ENCODE results near the gene ARID5B. TPM values are rescaled to one million over a fixed set of nuclear protein-coding genes. Genes with fewer than 3 reads are reported as not detected.

Gene ARID5B
- total and polyA plus RNA-seq, 2 donors (not counting 1 experiment from before 2014, with no cell fraction given): 22.4 to 237 TPM

- no peaks in the 10 kb centered on the region for H4K20me1 ChIP-seq (ENCODE audit: control insufficient read depth, insufficient read depth, low read length, poor library complexity, severe bottlenecking)
- peak overlapping the region; percentile 85 to 92 for H3K27ac ChIP-seq (ENCODE audit: low read length in 2 of 2)
- peak overlapping the region; percentile 85 for H3K4me3 Mint-ChIP-seq
- H3K4me1 Mint-ChIP-seq: peaks cover 95% of the 10 kb centered on the region
- intact Hi-C loops (cut with micrococcal nuclease): loop anchor here (1.0 to 10.0 kb wide), 8 partner anchors 11 to 765 kb away; no protein-coding TSS in a partner anchor
- CTCF ChIA-PET: interaction anchor here (0.9 to 3.7 kb wide), 16 partner anchors 10 to 299 kb away, joined by 3 to 40 read pairs (median 4); partner anchors contain the start of gene ARID5B
- peak overlapping the region in 4 of 5 experiments; percentile 39 to 60 (median 44) for H3K4me3 ChIP-seq (ENCODE audit: control extremely low read depth in 1 of 5, extremely low read depth in 1 of 5, insufficient read depth in 1 of 5, low read depth in 2 of 5, low read length in 4 of 5)
- POLR2A ChIA-PET: interaction anchor here (0.6 to 3.6 kb wide), 8 partner anchors 12 to 149 kb away, joined by 3 to 24 read pairs (median 5); partner anchors contain the start of gene ARID5B
- no peaks in the 10 kb centered on the region for H3K27me3 ChIP-seq (replicated peaks in 1 of 4; ENCODE audit: control extremely low read depth in 1 of 4, control insufficient read depth in 3 of 4, insufficient read depth in 4 of 4, low read length in 3 of 4)
- no CpG with 5 or more reads among the region's 2 CpGs for WGBS (ENCODE audit: insufficient coverage)
- H2AFZ ChIP-seq (ENCODE audit: insufficient read depth, low read depth, low read length, poor library complexity, severe bottlenecking): no peak overlapping the region
- H3K79me2 ChIP-seq (ENCODE audit: control insufficient read depth, insufficient read depth, low read length): peaks cover 95% of the 10 kb centered on the region
- DNase-seq (no peak), ATAC-seq (ENCODE audit: low read depth) (no peak)
- peak overlapping the region; percentile 69 for H3K9ac ChIP-seq (ENCODE audit: low read length)
- H3K4me2 ChIP-seq (replicated peaks; ENCODE audit: low read depth, low read length, poor library complexity, severe bottlenecking): peak overlapping the region; percentile 70
- no peaks in the 10 kb centered on the region for H3K27me3 Mint-ChIP-seq
- no peaks in the 10 kb centered on the region for H3K9me3 Mint-ChIP-seq (ENCODE audit: insufficient read depth)
- H3K27ac Mint-ChIP-seq: peak overlapping the region; percentile 86
- no peak for TF ChIP-seq EZH2 (IDR thresholded peaks at IDR 0.05; ENCODE audit: borderline replicate concordance, insufficient read depth, low read depth, low read length, poor library complexity, severe bottlenecking)
- TF ChIP-seq CTCF (IDR thresholded peaks at IDR 0.05): no peak
- peaks cover 0 to 35% of the 10 kb centered on the region in 2 experiments for H3K36me3 ChIP-seq (replicated peaks in 1 of 2; ENCODE audit: control extremely low read depth in 1 of 2, control insufficient read depth in 1 of 2, extremely low read depth in 1 of 2, insufficient read depth in 2 of 2, low read length in 1 of 2)
- H3K9me3 ChIP-seq (ENCODE audit: control extremely low read depth in 1 of 3, control insufficient read depth in 2 of 3, insufficient read depth in 1 of 3, low read length in 2 of 3): peaks cover 0 to 5% (median 2%) of the 10 kb centered on the region in 3 donors
- peaks cover 92 to 96% of the 10 kb centered on the region in 2 donors for H3K4me1 ChIP-seq (ENCODE audit: control insufficient read depth in 2 of 2, insufficient read depth in 2 of 2, low read length in 2 of 2)
Measured at GRCh38 chr10:62049624-62050345, 148.3 kb downstream of the ARID5B start.

Measured in B cell (primary cell).